Fibroblast of skin of left quadriceps (primary cell): ENCODE data around the gene TPRN.

Experiments
- DNase-seq, 2 experiments: peaks; one replicate each; pipeline ENCODE4 v3.0.0-alpha.2; 2013; ENCODE audit warnings: low read depth in 2 of 2

TPRN gene

DNA sequence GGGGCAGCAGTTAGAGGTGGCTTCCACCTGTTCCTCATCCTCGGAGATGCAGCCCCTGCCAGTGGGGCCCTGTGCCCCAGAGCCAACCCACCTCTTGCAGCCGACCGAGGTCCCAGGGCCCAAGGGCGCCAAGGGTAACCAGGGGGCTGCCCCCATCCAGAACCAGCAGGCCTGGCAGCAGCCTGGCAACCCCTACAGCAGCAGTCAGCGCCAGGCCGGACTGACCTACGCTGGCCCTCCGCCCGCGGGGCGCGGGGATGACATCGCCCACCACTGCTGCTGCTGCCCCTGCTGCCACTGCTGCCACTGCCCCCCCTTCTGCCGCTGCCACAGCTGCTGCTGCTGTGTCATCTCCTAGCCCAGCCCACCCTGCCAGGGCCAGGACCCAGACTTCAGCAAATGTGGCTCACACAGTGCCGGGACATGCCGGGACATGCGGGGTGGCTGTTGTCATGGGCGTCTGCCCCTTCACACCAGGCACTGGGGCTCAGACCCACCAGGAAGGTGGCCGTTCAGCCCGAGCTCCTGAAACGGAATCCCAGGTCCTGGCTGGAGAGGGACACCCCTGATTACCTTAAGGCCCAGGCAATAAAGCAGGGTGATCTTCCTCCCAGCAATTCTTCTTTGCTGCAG lies 25.3 kb upstream of the TPRN start:
- DNase-seq, result no peak

DNA sequence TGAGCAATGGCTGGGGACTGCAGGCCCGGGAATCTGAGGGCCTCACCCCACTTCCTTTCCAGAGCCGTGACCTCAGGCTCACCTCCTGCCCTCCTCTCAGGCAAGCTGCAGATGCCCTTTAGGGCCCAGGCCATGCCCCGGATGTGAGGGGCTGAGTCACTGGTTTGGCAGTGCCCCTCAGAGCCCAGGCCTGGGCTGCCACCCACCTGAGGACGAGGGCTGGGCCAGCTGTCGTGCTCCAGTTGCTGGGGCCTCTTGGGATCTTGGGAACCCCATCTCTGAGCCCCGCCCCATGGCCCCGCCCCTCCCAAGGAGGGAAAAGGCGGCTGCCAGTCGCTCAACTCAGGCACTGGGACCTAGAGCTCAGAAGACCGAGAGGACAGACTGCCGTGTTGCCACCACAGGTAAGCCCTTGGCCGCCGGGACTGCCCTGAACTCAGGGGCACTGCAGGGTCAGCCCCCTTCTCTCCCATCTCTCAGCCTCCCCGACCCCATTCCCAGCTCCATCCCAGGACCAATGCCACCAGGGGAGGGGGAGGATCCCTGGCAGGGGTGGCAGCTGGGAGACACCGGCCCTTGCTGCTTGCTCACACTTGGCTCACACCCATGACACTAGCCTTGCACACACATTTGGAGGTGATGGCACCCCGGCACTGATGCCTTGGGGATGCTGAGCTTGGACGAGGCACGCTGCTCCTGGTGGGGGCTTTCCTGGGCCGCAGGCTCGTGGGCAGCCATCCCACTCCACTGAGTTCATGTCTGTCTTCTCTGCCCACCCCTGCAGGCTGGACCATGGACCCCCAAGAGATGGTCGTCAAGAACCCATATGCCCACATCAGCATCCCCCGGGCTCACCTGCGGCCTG lies 24.5 kb upstream of the TPRN start, which contains the start of gene CYSRT1:
Gene CYSRT1, plus strand, starts transcription at position 345 of the 865 bp plus-strand sequence. Its CDS starts 448 bp downstream, at position 793.
- no peak for DNase-seq

DNA sequence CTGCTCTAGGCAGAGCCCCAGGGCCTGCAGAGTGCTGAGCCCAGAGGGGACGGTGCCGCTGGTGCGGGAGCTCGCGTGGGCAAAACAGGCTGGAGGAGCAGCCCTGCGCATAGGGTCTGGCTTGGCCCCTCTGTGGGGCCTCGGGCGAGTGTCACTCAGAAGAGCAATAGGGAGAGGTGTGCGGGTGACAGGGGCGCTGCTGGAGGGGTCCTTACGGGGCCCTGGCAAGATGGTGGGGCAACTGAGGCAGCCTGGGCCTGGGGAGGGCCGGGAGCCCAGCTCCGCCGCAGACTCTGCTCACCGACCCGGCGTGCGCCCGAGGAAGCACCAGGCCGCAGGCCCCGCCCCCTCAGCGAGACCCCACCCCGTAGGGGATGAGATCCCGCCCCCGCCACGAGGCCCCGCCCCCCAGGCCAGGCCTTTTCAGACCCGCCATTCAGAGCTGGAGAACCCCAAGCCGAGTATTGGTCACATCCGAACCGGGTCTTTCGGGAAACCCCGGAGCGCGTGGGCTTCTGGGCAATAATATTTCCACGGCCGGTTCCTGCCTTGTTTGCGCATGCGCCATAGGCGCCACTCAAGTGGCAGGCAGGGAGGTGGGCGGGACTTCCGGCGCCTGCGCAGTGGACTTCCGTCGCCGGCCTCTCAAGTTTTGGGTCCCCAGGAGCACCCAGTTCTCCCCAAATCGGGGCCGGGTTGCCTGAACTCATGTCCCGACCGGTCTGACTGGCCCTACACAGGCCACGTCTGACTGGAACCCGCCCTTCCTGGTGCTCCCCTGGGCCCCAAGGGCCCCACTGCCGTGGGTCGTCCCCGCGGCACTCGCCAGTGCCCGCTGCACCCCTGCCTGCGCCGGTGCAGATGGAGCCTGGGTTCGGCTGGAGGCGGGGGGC lies 22.8 kb upstream of the TPRN start:
- DNase-seq, result peak; percentile 97

DNA sequence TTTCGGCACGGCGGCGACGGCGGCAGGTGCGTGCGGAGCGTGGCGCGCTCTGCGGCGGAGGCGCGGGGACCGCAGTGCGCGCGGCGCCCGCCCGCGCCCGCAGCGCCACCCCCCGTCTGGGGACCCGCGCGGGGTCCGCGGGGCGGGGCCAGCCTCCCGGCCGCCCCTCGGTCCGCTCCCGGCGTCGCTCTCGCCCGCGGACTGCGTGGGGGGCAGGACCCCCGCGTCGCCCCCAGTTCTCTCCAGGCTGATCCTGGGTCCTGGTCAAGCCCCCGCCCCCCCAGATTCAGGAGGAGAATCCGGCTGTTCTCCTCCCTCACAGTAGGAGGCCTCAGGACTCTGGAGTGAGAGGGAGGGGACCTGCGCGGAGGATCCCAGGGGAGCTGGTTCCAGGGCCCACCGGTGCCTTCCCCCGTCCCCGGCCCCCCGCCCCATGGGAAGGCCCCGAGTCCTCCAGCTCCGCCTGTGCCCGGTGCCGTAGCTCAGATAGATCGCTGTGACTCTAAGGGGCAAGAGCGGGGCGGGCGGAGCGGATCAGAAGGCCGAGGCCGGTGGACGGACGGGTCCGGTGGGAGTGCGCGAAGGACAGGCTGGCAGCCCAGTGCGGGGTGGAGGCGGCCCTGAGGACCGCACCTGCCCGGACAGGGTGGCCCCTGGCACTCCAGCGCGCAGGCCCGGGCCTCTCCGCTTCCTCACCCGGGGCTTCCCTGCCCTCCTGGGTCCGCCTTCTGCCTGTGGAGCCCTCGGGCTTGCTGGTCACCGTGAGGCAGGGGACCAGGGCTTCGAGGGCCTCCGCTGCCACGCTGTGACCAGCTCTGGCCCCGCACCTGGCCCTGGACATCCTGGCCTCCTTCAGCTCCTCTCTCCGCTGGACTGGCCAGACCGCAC lies 21.9 kb upstream of the TPRN start, which contains the start of gene RNF208:
Gene RNF208, minus strand, starts transcription at position 51 of the 888 bp plus-strand sequence. CDS start 1,028 bp downstream, outside the sequence.
- DNase-seq, result no peak

DNA sequence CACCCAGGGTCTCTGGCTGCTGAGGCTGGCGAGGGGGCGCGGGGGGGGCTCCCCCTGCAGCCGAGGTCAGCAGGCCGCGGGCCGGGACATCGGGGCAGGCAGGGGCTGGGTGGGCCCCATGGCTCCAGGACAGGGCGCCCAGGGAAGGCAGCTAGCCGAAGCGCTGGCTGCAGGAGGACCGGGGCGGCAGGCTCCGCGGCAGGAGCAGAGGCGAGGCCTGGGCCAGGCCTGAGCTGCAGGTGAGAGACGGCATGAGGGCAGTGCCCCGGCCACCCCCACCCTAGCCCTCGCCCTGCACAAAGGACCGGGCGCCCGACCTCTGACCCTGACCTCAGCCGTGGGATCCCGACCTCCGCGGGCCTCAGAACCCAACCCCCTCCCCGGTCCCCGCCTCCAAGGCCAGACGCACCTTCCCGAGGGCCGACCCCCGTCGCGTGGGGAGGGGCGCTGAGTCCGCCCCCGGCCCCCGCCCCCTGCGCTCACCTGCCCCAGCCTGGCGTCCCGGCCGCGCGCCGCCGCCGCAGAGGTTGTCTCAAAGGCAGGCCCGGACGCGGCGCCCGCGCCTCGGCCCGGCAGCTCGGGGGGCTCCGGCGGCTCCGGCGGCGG lies 21.1 kb upstream of the TPRN start:
- DNase-seq, result no peak

DNA sequence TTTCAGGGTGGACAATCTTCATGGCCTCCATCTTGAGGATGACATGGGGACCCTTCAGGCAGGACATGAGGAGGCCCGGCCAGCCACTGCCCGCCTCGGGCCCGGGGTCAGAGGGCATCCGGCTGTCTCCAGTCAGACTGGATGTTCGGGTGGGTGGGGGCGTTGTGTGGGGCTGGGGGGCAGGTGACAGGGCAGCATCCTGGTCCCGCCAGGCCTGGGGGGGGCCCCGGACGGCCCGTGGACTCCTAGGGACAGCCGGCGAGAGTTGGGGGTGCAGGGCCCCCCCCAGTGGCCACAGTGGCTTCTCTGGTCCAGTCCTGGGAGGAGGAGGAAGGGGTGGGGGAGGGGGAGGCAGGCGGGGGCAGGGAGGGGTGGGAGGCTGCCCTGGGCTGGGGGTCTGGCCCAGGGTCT lies 20.6 kb upstream of the TPRN start:
- DNase-seq, result no peak

DNA sequence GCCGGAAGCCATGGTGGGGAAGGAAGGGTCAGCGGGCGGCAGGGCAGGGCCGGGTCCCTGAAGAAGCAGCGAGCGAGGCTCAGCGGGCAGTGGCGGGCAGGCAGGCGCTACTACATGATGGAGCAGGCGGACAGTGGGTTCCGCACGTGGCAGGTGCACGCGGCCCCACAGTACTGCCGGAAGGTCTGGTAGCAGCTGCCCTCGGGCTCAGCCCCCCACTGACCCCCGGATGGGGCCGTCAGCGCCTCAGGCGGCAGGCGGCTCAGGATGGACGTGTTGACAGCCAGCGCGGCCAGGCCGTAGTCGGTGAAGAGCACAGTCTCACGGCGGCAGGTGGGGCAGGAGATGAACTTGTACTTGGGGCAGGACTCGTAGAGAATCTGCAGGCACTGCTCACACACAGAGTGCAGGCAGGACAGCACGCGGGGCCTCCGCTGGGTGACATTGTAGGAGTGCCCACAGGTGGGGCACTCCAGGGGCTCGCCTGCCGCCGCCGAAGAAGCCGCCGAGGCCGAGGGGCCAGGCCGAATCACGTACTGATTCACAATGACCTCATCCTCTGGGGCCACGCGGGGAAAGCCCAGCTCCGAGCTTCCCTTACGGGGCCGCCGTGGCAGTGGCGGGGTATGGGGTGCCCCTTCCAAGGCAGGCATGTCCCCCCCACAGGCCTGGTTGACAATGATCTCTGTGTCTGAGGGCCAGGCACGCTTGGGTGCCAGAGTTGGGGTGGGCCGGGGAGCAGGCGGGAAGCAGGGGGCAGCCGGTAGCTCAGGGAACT lies 20.0 kb upstream of the TPRN start:
- DNase-seq, result no peak

DNA sequence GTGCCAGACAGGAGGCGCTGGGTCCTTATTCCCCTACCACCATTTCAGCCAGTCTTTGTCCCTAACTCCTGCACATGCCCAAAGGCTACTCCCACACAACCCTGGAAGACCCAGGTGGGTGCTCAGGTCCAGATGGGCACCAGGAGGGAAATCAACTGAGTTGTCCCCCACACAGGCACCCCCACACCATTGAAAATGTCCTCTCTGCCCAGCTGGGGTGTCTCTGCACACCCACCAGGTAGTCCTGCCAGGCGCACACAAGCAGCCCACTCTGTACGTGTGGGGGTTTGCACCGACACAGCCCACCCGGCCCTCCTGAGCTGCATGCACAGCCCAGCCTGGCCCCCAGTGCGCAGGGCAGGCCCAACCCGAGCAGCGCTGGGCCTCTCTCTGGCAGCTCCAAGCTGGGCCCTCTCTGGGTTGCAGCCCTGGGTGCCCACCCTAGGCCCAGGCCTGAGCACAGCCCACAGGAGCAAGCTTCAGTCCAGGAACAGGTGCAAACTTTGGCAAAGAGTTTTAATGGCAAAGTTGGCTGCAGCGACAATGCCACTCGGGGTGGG lies 19.3 kb upstream of the TPRN start:
- DNase-seq, result no peak

DNA sequence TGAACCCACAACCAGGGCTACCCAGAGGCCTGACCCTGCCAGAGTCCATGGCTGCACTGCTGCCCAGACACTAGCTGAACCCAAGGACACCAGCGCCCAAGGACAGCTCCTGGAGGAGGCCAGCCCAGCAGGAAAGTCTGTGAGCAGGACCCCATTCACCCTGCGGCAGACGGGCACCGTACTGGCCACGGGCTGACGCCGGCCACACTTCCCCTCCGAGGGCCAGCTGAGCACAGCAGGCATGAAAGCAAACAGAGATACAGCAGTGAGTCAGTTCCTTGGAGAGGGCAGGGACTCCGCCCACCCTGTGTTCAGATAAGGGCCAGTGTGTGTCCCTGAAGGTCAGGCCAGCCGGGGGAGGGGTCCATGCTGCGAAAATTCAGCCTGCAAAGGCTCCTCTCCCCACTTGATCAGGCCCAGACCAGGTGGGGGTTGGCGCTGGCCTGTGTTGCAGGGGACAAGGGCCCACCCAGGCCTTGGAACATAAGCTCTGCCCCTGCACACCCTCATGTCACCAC lies 18.3 kb upstream of the TPRN start:
- no peak for DNase-seq

DNA sequence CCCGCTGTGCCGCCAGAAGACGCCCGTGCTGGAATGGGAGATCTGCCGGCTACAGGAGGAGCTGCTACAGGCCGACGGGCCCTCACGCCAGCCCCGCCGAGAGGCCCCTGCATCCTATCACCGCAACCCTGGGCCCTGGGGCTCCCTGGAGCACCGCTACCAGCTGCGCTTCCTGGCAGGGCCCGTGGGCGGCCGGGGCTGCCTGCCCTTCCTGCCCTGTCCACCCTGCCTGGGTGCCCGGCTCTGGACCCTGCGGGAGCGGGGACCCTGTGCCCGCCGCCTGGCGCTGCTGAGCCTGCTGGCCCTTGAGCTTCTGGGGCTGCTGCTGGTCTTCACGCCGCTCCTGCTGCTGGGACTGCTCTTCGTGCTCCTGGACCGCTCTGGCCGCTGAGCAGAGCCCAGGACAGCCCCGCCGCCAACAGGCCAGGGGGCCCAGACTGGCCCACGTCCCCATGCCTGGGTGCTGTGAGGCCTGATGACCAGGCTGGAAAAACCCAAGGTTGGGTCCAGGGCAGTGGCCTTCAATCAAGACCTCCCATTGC lies 17.7 kb upstream of the TPRN start:
- no peak for DNase-seq

DNA sequence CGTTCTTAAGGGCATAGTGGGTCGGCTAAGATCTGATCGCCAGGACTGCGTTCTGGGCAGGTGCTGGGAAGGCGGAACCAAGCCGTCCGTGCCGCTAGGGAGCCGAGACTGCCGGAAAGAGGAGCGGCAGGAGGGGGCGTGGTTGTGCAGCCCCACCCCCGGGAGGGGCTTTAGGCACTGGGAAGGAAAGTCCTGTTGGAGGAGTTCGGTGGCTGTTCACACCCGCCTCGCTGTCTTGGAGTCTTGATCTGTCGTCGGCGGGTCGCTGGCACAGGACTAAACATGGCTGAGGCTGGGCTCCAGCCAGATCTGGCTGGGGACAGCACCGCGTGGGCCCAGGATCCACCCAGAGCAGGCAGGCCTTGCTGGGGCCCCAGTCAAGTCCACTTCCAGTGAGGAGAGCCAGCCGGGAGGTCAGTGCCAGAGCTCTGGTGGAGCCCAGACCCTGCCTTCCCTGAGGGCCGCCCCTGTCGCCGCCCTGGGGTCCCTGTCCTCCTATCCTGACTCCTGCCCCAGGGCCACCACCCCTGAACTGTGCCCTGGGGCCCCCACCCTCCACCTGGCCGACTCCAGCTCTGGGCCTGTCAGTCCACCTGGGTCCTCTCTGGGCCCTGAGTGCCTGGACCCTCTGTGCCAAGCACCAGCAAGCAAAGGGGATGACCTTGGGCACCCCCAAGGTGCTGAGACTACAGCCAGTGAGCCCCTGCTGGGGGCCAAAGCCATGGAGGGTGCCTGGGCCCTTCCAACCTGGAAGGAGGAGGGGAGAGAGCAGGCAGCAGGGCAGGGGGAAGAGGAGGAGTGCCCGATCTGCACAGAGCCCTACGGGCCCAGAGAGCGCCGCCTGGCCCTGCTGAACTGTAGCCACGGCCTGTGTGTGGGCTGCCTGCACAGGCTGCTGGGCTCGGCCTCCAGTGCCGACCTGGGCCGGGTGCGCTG lies 17.0 kb upstream of the TPRN start:
- no peak for DNase-seq

DNA sequence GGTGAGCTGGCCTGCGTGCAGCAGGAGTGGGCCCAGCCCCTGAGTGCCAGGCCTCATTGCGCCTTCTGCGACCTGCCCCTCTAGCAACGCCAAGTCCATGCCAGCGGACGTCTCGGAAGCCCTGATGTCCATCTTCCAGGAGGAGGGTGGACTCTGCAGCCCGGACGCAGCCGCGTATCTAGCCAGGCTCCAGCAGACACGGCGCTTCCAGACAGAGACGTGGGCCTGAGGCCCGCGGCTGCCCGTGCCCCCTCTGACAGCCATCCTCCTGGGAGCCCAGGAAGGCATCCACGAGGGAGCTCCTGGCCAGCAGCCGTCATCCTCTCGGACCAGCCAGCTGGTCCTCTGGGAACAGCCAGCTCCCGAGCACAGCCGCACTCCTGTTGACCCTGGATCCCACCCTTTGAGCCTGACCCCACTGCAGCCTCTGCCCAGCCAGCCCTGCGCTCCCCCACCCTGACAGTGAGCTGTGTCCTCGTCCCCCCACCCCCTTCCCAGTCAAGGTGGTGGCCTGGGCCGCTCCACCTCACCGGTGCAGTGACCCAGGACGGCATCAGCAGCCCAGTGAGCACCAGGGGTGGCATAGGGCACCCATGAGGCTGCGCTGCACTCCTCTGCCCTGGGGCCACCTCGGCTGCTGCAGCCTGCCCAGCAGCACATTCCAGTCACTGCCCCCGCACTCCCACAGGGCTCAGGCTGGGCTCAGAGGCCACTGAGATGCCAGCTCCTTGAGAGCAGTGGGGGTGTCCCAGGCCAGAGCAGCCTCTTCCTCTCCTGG lies 15.8 kb upstream of the TPRN start:
- no peak for DNase-seq

DNA sequence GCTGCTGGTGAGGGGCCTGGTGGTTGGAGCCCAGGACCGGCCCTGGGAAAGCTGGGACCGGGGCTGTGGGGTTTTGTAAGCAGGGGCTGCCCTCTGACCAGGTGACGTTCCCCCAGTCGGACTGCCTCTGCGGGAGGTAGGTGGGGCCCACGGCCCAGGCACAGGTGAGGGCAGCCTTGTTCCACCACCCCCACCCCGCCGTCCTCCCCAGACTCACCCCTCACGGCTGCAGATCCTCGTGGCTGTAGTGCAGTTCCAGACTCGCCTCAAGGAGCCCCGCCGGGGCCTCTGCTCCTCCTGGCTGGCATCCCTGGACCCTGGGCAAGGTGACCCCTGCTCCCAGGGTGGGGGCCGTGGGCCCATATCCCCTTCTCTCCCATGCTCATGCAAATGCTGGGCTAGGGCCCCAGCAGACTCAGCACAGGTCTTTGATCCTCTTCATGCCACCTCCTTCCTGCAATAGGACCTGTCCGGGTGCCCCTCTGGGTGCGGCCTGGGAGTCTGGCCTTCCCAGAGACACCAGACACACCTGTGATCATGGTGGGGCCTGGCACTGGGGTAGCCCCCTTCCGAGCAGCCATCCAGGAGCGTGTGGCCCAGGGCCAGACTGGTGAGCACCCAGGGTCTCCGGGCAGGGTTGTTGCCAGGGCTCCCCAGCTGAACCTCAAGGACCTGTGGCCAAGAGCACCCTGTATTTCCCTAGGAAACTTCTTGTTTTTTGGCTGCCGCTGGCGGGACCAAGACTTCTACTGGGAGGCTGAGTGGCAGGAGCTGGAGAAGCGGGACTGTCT lies 14.8 kb upstream of the TPRN start:
- no peak for DNase-seq

DNA sequence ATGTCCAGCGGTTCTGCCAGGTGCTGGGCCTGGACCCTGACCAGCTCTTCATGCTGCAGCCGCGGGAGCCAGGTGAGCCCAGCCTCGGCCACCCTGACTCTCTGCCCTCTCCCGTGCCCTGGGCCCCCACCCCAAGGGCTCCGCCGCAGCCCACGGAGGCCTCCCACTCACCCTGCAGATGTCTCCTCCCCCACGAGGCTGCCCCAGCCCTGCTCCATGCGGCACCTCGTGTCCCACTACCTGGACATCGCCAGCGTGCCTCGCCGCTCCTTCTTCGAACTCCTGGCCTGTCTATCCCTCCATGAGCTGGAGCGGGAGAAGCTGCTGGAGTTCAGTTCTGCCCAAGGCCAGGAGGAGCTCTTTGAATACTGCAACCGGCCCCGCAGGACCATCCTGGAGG lies 14.1 kb upstream of the TPRN start:
- no peak for DNase-seq

DNA sequence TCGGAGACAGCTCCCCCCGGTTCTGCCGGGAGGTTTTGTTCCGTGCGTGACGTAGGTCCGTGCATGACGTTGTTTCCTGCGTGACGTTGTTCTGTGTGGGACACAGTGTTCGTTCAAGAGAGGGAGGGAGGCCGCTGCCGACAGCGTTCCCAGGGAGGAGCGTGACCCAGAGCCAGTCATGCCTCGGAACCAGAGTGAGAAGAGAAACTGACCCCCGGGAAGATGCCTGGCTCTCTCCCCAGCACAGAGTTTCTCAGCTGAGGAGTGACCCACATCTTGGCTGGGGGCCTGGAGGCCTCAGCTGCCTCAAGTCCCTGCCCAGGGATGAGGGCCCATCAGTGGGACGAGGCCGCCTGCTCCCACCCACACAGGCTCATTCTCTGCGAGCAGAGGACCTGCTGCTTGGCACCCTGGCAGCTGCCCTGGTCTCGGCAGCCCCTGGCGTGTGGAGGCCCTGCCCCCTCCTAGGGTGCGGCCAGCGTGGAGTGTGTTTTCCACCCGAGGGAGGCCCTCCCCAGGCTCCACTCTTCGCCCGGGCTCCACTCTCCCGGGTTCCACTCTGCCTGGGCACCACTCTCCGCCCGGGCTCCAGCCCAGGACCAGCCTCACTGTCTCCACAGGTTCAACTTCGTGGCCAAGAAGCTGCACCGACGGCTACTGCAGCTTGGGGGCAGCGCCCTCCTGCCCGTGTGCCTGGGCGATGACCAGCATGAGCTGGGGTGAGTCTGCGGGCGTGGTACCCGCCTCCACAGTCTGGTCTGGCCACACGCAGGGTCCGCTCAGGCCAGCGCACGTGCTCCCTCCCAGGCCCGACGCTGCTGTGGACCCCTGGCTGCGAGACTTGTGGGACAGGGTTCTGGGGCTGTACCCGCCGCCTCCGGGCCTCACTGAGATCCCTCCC lies 12.9 kb upstream of the TPRN start:
- DNase-seq, result no peak
